A673 (cell line): Measurements from ENCODE around the gene SRSF6.
"Not testable (repeated sequence)": the region's sequence is repeated elsewhere in the genome, so short reads cannot be mapped to it uniquely, and the experiment has no call there.

Source experiments
- EZH2 ChIP-seq: fragments of 200-600 bp; sonication (generic); IDR thresholded peaks from 2 replicates; pipeline ENCODE4 v1.6.1; 2017; ENCODE audit warnings: borderline replicate concordance, low read depth, mild to moderate bottlenecking, mixed read lengths, antibody characterized with exemption, low read length; ENCODE audit not compliant: poor library complexity, severe bottlenecking
- TF ChIP-seq, protein P1 (sequence below): fragments of 300-800, 200-600 bp; sonication (generic); conservative IDR thresholded peaks from 2 replicates; pipeline ENCODE4 v1.5.1; 2017; ENCODE audit warnings: low read depth, mild to moderate bottlenecking, antibody characterized with exemption, low read length, moderate library complexity, mixed read lengths

DNA sequence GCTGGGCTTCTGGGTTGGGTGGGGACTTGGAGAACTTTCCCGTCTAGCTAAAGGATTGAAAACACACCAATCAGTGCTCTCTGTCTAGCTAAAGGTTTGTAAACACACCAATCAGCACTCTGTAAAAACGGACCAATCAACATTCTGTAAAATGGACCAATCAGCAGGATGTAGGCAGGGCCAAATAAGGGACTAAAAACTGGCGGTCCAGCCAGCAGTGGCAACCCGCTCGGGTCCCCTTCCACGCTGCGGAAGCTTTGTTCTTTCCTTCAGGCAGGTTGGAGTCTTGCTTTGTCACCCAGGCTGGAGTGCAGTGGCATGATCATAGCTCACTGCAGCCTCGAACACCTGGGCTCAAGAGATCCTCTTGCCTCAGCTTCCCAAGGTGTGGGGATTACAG, 1.4 kb upstream of the SRSF6 start:
- TF ChIP-seq, protein P1, sequence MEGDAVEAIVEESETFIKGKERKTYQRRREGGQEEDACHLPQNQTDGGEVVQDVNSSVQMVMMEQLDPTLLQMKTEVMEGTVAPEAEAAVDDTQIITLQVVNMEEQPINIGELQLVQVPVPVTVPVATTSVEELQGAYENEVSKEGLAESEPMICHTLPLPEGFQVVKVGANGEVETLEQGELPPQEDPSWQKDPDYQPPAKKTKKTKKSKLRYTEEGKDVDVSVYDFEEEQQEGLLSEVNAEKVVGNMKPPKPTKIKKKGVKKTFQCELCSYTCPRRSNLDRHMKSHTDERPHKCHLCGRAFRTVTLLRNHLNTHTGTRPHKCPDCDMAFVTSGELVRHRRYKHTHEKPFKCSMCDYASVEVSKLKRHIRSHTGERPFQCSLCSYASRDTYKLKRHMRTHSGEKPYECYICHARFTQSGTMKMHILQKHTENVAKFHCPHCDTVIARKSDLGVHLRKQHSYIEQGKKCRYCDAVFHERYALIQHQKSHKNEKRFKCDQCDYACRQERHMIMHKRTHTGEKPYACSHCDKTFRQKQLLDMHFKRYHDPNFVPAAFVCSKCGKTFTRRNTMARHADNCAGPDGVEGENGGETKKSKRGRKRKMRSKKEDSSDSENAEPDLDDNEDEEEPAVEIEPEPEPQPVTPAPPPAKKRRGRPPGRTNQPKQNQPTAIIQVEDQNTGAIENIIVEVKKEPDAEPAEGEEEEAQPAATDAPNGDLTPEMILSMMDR = not testable (repeated sequence)
- not testable (repeated sequence) for TF ChIP-seq EZH2
